Measurements from ENCODE around the gene SH3BP5.

DNA sequence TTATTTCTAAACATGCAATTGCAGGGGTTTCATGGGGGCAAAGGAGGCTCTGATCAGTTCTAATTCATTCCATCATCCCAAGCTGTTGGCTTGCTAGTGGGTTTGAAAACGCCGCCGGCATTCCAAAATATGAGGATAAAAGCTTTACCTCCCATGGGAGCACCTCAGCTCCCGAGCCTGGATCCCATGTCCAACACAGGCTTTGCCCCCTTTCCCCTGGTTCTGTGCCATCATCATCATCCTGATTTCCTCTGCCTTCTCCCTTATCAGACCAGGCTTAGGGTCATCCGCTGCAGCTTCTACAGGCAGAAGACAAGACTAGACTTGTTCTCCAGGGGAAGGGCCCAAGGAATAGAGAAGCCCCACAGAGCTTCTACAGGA lies 25.4 kb downstream of the SH3BP5 start:
- TF ChIP-seq EP300 (IDR thresholded peaks at IDR 0.05; ENCODE audit: borderline replicate concordance) (no peak), ZBTB7A (IDR thresholded peaks at IDR 0.05; ENCODE audit: low read depth) (no peak), TAF1 (IDR thresholded peaks at IDR 0.05; ENCODE audit: low read depth) (no peak), YY1 (IDR thresholded peaks at IDR 0.05; ENCODE audit: low read depth) (no peak), CEBPB (IDR thresholded peaks at IDR 0.05) (no peak), TEAD4 (IDR thresholded peaks at IDR 0.05) (no peak), CREB1 (IDR thresholded peaks at IDR 0.05; ENCODE audit: low read depth) (no peak), RAD21 (IDR thresholded peaks at IDR 0.05; ENCODE audit: low read depth) (no peak), EGR1 (IDR thresholded peaks at IDR 0.05) (no peak), FOXM1 (IDR thresholded peaks at IDR 0.05; ENCODE audit: borderline replicate concordance, low read depth) (no peak)
- TF ChIP-seq, protein P1, sequence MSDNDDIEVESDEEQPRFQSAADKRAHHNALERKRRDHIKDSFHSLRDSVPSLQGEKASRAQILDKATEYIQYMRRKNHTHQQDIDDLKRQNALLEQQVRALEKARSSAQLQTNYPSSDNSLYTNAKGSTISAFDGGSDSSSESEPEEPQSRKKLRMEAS (IDR thresholded peaks at IDR 0.05), result no peak
- TF ChIP-seq, protein P2, sequence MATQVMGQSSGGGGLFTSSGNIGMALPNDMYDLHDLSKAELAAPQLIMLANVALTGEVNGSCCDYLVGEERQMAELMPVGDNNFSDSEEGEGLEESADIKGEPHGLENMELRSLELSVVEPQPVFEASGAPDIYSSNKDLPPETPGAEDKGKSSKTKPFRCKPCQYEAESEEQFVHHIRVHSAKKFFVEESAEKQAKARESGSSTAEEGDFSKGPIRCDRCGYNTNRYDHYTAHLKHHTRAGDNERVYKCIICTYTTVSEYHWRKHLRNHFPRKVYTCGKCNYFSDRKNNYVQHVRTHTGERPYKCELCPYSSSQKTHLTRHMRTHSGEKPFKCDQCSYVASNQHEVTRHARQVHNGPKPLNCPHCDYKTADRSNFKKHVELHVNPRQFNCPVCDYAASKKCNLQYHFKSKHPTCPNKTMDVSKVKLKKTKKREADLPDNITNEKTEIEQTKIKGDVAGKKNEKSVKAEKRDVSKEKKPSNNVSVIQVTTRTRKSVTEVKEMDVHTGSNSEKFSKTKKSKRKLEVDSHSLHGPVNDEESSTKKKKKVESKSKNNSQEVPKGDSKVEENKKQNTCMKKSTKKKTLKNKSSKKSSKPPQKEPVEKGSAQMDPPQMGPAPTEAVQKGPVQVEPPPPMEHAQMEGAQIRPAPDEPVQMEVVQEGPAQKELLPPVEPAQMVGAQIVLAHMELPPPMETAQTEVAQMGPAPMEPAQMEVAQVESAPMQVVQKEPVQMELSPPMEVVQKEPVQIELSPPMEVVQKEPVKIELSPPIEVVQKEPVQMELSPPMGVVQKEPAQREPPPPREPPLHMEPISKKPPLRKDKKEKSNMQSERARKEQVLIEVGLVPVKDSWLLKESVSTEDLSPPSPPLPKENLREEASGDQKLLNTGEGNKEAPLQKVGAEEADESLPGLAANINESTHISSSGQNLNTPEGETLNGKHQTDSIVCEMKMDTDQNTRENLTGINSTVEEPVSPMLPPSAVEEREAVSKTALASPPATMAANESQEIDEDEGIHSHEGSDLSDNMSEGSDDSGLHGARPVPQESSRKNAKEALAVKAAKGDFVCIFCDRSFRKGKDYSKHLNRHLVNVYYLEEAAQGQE (IDR thresholded peaks at IDR 0.05; ENCODE audit: low read depth), result no peak

Measured in Ishikawa (cell line).